Stimulated activated CD8-positive, alpha-beta memory T cell treated with anti-CD3 and anti-CD28 coated beads, Interleukin-15, amount 100 ng/mL, for 4 hours (primary cell): ENCODE data around the gene ADAT2.
A peak's percentile ranks its signal among the peaks of the same experiment; 100 is the strongest.
"Not testable (repeated sequence)": the region's sequence is repeated elsewhere in the genome, so short reads cannot be mapped to it uniquely, and the experiment has no call there.

Source experiments
- DNase-seq, 2 donors: peaks; one replicate each; pipeline ENCODE4 v3.0.0-alpha.2; 2020; ENCODE audit warnings: low read depth in 2 of 2

Gene ADAT2

DNA sequence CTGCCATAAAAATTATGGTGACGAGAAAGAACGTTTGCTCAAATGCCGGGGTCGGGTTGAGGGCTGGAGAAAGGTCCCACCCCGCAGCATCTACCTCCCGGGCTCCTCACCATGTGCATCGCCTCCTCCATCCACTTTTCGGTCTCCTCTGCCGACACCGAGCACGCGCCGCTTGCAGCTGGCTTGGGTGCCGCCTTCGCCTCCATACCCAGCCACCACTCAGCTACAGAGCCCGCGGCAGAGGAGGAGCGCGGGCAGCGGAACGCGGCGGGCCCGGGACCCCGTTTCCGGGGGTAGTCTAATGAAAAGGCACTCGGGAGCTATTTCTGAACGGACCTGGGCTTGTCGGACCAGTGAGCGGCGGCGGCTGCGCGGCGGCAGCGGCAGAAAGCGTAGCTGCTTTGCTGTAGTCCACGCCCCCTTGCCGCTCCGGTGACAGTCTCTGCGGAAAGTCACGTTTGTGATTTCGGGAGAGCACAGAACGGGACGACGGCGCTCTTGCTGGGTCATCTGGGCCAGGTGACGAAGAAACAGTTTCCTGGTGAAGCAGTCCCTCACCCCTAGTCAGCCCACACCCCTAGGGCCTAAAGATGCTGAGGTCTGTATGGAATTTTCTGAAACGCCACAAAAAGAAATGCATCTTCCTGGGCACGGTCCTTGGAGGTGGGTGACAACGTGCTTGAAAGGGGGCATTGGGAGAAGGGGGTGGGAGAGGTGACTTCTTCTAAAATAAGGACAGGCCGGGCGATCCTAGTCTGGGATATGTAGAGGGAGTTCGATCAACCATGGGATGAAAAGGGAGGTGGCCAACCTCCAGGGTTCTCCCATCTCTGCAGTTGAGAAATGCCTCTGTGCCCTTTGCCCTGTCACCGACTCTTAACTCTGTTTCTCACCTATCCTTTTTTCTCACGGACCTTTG, at the start of gene ADAT2, which contains the start of gene PEX3:
TSS of gene ADAT2 (minus strand) at position 243 of the 919 bp plus-strand sequence. CDS start at position 206, 37 bp downstream.
TSS of gene PEX3 (plus strand) at position 353 of the 919 bp plus-strand sequence. CDS start at position 591, 238 bp downstream.
- peak; percentile 83 to 84 for DNase-seq

DNA sequence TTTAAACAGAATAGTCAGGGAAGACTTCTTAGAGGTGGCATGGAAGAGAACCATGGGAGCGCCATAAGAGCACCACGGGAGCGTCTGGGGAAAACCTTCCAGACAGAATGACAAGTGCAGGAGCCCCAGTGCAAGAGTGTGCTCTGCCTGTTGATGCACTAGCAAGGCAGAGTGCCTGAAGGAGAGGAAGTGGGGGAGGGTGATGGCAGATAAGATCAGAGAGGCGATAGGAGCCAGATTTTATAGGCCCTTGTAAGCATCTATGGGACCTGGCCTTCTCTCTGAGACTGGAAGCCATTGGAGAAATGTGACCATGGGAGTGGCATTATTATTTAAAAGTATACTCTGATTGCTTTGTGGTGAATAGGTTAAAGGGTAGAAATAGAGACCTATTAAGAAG, 47.9 kb upstream of the ADAT2 start:
- no peak for DNase-seq

DNA sequence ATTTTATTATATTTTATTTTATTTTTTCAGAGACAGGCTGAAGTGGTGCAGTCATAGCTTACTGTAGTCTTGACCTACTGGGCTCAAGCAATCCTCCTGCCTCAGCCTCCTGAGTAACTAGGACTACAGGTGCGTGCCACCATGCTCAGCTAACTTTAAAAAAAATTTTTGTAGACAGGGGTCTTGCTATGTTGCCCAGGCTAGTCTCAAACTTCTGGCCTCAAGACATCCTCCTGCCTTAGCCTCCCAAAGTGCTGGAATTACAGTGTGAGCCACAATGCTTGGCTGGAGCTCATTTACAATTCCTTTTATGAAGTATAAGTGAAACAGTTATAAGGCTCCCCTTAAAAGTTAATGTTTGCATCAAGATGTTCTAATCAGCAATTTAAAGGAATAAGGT, 46.5 kb upstream of the ADAT2 start:
- DNase-seq, result no peak

GRCh38 chr6:143490775-143491174, 40.3 kb upstream of the ADAT2 start:
- no peak for DNase-seq

GRCh38 chr6:143490244-143490643, 39.7 kb upstream of the ADAT2 start:
- no peak for DNase-seq

- DNase-seq, result no peak
Measured at GRCh38 chr6:143486752-143487151, 36.3 kb upstream of the ADAT2 start.

DNA sequence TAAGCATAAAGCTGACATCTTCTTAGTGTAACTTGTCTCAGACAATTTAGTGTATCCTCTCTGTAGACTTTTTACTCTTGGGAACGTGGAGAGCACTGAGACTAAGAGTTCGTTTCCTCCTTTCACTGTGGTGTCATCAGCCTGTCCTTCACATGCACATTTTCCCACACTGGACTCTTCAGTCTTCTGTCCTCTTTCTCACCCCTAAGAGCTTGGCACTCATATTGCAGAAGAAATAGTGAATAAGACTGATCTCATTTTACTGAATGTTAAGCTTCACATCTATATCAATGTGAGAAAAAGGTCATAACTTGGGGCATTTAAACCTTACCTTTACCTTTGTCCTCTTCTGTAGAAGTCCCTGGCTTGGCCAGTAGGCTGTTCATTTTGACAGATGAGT, 35.5 kb upstream of the ADAT2 start:
- no peak for DNase-seq

DNA sequence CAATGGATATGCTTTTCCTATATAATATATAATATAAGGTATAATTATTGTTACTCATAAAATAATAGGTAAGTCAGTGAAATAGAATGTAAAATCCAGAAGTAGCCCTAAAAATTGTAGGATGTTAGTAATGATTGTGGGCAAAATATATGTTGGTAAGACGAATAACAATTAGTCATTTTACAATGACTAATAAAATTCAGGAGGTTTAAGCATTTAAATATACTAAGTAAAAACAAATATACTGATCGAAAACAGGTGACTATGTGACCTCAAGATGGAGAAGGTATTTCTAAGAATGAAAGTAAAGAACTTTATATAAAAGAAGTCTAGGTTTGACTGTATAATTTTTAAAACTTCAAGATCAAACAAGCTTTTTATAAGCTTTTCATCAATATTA, 32.1 kb upstream of the ADAT2 start:
- DNase-seq, result no peak

GRCh38 chr6:143478479-143479062, 28.1 kb upstream of the ADAT2 start:
- DNase-seq, result no peak

DNA sequence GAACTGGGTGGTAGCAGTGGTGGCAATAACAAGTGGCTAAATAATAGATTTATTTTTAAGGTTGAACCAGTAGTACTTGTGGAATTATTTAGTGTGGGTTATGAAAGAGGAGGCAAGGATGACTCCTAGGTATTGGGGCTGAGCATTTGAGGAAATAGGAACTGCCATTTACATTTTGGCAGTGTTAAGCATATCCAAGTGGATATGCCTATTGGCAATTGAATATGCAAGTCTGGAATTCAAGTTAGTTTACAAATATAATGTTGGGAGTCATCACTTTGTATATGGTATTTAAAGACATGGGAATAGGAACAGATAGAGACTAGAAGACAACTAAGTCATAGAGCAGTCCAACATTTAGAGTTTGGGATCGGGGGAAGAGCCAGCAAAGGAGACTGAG, 26.1 kb upstream of the ADAT2 start:
- DNase-seq, result no peak

- DNase-seq, result no peak
Measured at GRCh38 chr6:143471822-143472221, 21.3 kb upstream of the ADAT2 start.

GRCh38 chr6:143468823-143469222, 18.3 kb upstream of the ADAT2 start:
- not testable (repeated sequence) for DNase-seq

DNA sequence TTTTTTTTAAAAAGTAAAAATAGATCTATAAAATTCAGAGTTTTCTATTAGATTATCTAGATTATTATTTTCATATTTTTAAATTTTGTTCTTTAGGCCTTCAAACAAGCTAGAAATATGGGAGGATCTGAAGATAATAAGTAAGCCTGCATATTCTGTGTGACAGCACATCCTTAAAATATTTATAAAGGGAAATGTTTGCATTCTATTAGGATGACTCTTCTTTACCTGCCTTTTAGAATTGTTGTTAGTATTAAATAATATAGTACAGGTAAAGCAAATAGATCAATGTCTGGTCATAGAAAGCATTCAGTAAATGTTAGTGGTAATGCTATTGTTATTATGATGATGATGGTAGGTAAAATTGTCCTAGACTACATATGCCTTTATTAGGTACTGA, 17.5 kb upstream of the ADAT2 start:
- no peak for DNase-seq

DNA sequence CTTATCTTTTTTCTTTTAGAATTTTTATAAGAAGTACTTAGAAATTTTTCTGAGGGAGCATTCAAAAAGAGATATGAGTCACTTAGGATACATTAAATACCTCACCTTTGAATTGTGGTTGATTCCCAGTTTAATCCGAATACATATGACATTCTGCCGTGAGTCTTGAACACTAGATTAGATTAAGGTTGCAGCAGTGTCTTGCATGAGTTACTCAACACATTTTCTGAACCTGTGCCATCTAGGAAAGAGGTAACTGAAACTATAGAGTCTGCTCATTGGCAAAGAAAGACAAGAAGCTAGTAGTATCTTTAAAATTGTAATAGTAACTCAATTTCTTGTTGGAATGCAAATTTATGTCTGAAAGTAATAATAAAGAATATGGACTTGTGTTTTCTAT, 15.1 kb upstream of the ADAT2 start:
- DNase-seq, result no peak

DNA sequence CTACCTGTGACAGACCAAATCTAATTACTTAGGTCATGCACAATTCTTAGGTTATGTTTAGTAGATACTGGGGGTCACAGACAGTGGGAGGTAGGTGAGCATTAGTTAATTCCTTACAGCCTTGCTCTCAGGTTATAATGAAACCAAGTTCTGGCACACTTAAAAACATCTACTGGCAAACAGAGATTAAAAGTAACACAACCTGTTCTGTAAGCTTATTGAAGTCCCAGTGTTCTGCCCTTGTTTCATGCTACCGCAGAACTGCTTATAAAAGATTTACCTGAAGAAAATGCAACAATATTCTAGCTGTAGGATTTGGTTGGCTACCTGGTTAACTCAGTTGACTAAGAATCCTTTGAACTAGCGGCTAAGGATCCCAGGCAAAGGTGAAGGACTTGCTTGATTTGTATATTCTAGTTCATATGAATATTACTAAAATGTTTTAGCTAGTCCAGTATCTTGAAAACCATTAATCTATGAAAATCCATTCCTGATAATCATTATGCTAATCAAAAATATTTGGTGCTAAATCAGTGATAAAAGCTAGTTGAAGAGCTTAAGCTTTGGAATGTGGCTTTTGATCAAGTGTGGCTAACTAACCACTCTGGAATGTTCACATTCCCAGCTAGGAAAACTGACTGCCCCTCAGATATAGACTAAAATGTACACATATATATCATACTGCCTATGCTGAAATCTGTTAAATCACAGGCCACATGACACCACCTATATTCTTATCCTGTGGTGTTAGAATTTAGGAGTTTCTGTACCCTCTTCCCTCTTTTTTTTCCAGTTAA, 7.3 kb upstream of the ADAT2 start:
- DNase-seq, result no peak

DNA sequence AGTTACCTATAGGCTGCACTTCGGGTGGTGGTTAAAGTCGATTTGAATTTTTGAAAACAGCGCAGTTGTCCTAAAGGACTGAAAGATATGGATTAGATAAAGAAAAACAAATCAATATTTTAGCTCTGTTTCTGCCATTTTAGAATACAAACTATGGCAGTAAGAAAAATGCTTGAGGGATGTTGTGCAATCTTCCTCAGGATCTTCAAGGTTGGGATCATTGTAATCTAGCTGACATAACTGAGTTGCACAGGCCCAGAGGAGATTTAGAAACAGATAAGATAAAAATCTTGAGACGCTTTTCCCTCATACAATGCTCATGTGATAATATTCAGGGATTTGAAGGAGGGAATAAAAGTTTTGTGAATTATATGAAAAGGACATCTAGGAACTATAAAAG, 1.0 kb upstream of the ADAT2 start:
- no peak for DNase-seq

- DNase-seq, result peak in 1 of 2 donors; percentile 15
Measured at GRCh38 chr6:143449714-143450452, 612 bp downstream of the ADAT2 start.

- DNase-seq, result no peak
Measured at GRCh38 chr6:143449082-143449713, 1.3 kb downstream of the ADAT2 start.

DNA sequence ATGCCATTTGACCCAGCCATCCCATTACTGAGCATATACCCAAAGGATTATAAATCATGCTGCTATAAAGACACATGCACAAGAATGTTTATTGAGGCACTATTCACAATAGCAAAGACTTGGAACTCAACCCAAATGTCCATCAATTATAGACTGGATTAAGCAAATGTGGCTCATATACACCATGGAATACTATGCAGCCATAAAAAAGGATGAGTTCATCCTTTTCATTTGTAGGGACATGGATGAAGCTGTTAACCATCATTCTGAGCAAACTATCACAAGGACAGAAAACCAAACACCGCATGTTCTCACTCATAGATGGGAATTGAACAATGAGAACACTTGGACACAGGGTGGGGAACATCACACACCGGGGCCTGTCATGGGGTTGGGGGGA, 2.6 kb downstream of the ADAT2 start:
- not testable (repeated sequence) for DNase-seq

DNA sequence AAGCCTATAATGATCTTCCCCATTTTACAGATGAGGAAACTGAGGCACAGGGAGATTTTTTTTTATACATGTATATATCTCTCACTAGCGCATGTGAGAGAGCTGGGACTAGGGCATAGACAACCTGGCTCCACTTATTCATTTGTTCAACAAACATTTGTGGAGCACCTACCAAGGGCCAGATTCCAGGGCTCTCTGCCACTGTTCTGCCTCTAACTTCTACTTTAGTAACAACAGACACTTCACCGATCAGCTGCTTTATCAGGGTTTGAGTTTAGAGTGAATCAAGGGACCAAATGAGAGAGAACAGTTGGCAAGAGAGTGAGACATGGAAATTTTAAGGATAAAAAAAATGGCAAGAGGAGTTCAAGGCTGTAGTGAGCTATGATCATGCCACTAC, 7.4 kb downstream of the ADAT2 start:
- no peak for DNase-seq
